Mononuclear cell (primary cell): ENCODE results near the gene INF2. TPM values are rescaled to one million over a fixed set of nuclear protein-coding genes. Genes with fewer than 3 reads are reported as not detected.

Source experiments
- H3K27me3 ChIP-seq: 2 replicates; pipeline ENCODE4 v1.6.0; 2011; ENCODE audit warnings: low read length, control low read depth; ENCODE audit not compliant: insufficient read depth
- H3K4me1 ChIP-seq: 2 replicates; pipeline ENCODE4 v1.5.1; 2011; ENCODE audit warnings: mild to moderate bottlenecking, low read length, control low read depth; ENCODE audit not compliant: insufficient read depth
- H3K4me3 ChIP-seq: 2 replicates; pipeline ENCODE4 v1.5.1; 2011; ENCODE audit warnings: mild to moderate bottlenecking, low read length, moderate library complexity
- H3K9me3 ChIP-seq: 2 replicates; pipeline ENCODE4 v1.5.1; 2011; ENCODE audit warnings: low read depth, mild to moderate bottlenecking, control low read depth, low read length
- total RNA-seq: library from RNA; depleted of rRNA; stranded (reverse); fragments of >200 nt; gene quantifications from one replicate; pipeline ENCODE4 v1.2.3, GENCODE V29; 2012

The INF2 gene
- total RNA-seq, 1 donor = 21.6 TPM

DNA sequence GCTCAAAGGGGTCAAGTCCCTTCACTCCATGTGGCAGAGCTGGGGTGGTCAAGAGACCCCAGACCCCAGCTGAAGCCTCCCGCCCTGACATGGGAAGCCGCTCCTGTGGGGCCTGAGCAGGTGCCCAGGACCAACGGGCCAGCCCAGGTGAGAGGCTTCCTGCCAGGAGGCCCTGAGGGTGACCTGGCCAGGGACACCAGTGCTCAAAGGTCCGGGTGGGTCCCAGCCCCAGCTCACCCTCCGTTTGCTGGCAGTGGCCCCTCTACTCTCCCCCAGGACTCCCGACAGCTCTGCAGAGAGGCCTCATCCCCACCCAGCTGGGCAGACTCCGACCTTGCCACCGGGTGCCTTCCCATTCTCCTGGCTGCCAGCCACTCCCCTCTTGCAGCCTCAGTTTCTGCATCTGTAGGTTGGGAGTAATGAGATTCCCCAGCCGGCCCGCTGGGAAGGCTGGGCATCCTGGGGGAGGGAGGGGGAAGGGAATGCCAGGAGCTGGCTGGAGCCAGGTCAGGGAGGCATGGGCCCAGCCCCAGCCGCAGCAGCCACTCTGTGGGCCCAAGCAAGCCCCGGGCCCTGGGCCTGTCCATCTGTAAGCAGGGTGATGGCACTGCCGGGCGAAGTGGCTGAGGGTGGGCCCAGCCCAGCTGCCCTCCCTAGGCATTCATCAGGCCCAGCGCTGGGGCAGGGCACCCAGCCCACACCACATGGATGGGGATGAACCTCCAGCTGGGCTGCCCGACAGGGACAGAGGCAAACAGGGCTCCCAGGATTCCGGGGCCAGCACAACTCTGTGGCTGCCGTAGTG is 10.3 kb upstream of the INF2 start:
- no peaks in the 10 kb centered on the region for H3K27me3 ChIP-seq
- H3K4me3 ChIP-seq = no peak overlapping the region
- no peaks in the 10 kb centered on the region for H3K9me3 ChIP-seq
- peaks cover 41% of the 10 kb centered on the region for H3K4me1 ChIP-seq

DNA sequence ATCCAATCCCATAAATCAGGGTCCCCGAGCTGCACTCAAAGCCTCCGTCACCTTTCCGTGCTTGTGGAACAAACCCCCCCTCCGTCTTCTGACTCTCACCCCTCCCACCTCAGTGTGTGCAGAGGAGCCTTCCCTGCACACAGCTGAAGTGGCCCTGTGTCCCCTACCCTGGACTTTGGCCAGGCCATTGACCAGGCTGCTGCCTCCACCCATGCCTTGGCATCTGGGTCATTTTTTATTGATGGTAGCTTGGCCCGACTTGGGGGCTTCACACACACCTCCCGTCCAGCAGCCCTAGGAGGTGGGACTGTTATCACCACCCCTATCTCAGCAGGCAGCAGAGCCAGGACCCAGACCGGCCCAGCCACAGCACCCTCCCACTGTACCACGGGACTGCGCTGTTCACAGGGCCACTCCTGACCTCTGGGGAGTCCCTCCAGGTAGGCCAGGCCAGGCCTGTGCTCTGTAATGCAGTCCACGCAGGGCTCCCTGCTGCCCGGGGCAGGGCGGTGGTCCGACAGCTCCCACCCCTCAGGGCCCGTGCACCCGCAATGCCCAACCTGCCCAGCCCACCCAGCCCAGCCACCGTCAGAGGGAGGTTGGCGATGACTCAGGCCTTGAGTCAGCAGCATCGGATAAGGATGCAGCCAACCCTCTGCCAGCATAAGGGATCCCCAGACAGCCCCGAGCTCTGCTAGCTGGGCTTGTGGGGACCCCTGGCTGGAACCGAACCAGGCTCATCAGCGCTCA is 9.2 kb upstream of the INF2 start:
- peaks cover 46% of the 10 kb centered on the region for H3K4me1 ChIP-seq
- no peak overlapping the region for H3K4me3 ChIP-seq
- H3K9me3 ChIP-seq = no peaks in the 10 kb centered on the region
- no peaks in the 10 kb centered on the region for H3K27me3 ChIP-seq

DNA sequence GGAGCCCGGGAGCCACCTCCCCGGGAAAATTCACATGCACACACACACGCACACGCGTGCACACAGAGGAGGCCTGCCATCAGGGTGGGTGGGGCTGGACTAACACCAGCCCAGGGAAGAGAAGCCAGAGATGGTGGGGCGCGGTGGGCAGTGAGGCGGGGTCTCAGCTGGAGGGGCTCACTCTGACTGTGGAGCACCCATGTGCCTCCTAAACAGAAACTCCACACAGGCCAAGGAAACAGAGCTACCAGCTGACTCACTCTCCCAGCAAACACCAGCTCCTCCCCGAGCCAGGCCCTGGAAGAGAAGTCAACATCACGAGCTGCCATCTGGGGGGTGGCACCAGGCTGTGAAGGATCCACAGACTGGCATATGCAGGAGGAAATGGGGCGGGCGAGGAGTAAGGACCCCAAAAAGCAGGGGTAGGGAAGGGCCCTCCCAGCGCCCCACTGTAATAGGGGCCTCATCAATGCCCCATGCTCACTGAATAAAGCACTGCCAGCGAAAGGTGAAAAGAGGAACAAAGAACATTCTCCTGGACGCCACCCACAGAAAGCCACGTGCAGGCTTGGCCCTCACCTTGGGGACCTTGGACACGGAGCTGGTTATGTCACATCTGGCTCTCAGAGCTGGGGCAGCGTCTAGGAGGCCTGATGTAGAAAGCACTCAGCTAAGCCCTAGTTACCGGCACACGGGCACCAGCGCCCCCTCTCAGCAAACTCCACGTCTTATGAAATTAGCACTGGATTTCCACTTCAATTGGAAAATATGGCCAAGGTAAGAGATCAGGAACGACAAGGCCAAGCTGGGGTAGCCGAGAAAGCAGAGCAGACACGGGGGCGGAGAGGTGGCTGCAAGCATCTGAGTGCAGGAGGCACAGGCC is 8.4 kb upstream of the INF2 start:
- H3K4me3 ChIP-seq = no peak overlapping the region
- H3K9me3 ChIP-seq = no peaks in the 10 kb centered on the region
- H3K4me1 ChIP-seq = peaks cover 46% of the 10 kb centered on the region
- no peaks in the 10 kb centered on the region for H3K27me3 ChIP-seq

DNA sequence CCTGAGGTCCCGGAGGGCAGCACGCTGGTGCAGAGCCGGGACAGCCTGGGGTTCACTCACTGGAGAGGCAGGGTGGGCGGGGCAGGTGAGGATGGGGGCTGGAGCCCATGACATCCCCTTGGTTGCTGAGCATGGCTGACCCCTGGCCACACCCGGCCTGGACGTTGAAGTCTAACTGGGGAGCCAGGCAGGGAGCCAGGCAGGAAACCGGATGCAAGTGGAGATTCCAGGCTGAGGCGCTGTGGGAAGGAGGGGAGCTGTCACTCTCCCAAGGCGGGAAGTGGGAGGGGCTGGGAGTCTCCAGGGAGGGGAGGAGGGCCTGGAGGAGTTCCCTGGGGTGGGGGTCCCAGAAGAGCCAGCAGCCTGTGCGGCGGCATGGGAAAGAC is 7.7 kb upstream of the INF2 start:
- Histone ChIP-seq H3K4me1 (peaks cover 46% of the 10 kb centered on the region), H3K9me3 (no peaks in the 10 kb centered on the region), H3K27me3 (no peaks in the 10 kb centered on the region), H3K4me3 (no peak overlapping the region)

DNA sequence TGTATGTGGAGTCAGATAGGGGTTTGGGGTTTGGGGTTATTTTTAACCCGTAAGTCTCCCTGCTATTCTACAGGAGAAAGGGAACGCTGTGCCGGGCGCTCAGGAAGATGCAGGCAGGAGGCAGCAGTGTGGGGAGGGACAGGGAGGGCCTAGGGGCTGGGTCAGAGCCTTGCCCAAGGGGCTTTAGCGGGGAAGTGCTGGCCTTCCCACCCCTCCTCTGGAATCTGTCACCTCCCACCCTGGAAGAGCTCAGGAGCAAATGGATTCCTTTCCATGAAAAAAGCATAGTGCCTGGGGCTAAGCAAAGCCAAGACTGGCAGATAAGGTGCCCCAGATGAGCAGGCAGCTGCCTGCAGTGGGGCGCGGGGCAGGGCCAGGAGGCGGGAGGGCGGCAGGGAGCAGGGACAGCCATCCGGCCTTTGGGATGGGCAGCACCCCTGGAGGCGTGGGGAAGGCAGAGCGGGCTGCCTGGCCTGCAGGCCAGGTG is 7.3 kb upstream of the INF2 start:
- Histone ChIP-seq H3K4me3 (no peak overlapping the region), H3K4me1 (peaks cover 47% of the 10 kb centered on the region), H3K9me3 (no peaks in the 10 kb centered on the region), H3K27me3 (no peaks in the 10 kb centered on the region)

DNA sequence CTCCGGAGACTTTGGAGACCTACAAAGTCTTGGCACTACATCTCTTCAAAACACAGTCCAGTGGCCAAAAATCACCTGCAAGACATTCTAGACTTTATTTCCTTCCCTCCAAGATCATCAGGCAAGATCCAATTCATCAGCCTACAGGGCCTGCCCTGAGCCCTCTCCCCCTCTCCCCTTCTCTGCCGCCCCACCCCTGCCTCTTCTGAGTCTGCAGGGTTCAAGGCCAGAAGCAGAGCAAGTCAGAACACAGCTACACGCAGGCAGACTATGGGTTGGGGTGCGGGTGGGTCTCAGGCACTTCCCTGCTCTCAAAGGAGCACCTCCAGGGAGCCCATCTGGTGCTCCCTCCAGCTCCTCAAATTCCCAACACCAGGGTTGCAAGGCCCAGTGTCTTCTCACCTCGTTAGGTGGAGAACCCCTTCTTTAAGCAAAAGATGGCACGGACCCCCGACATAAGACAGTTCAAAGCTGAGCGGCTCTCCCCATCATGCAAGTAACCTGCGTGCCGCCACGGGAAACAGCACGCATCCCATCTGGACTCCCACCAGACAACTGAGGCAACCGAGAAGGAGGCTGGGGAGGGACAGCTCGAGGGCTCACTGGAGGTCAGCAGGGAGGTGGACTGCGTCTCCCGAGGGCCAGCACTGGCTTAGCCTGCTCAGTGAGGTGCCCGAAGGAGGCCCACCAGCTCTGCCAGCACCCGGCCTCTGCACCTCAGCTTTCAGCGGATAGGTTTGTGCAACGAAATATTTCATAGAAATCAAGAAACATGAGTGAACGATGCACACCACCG is 5.6 kb upstream of the INF2 start:
- Histone ChIP-seq H3K9me3 (no peaks in the 10 kb centered on the region), H3K4me1 (peaks cover 48% of the 10 kb centered on the region), H3K4me3 (no peak overlapping the region), H3K27me3 (no peaks in the 10 kb centered on the region)

DNA sequence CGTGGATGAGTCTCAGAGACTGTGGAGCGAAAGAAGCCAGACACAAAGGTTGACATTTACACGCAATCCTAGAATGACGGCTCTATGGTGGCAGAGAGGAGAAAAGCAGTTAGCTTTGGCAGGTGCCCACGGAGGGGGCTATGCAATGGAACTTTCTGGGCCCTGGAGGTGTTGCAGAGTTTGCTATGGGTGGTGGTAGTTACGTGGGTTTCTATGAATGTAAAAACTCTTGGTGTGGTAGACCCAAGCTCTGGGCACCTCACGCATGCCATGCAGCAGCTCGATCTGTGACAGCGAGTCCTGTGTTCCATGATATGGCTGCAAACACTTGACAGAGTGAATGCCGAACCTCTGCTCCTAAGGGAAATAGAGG is 5.0 kb upstream of the INF2 start:
- H3K4me3 ChIP-seq = no peak overlapping the region
- H3K4me1 ChIP-seq = peaks cover 48% of the 10 kb centered on the region
- H3K27me3 ChIP-seq = no peaks in the 10 kb centered on the region
- no peaks in the 10 kb centered on the region for H3K9me3 ChIP-seq

DNA sequence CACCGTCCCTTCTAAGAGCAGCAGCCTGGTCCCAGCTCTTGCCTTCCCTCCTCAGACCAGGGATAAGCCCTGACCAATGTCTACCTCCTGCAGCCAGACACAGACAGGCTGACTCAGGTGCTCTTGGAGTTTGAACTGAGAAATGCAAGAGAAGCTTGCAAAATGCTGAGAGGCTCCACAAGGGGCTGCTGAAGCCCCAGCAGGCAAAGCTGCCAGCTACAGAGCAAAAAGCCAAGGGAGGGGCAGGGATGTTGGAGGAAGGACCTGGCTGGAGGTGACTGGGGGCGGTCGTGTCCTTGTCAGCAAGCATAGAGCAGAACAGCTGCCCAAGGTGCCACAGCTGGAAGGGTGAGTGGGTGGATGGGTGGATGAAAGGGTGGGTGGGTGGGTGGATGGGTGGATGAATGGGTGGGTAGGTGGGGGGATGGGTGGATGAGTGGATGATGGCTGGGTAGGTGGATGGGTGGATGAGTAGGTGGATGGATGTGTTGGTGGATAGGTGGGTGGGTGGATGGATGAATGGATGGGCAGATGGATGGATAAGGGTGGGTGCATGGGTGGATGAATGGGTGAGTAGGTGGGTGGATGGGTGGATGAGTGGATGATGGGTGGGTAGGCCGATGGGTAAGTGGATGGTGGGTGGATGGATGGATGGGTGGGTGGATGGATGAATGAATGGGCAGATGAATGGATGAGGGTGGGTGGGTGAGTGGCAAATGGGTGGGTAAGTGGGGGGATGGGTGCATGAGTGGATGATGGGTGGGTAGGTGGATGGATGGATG is 4.0 kb upstream of the INF2 start:
- Histone ChIP-seq H3K4me3 (no peak overlapping the region), H3K9me3 (no peaks in the 10 kb centered on the region), H3K4me1 (peaks cover 50% of the 10 kb centered on the region), H3K27me3 (no peaks in the 10 kb centered on the region)

DNA sequence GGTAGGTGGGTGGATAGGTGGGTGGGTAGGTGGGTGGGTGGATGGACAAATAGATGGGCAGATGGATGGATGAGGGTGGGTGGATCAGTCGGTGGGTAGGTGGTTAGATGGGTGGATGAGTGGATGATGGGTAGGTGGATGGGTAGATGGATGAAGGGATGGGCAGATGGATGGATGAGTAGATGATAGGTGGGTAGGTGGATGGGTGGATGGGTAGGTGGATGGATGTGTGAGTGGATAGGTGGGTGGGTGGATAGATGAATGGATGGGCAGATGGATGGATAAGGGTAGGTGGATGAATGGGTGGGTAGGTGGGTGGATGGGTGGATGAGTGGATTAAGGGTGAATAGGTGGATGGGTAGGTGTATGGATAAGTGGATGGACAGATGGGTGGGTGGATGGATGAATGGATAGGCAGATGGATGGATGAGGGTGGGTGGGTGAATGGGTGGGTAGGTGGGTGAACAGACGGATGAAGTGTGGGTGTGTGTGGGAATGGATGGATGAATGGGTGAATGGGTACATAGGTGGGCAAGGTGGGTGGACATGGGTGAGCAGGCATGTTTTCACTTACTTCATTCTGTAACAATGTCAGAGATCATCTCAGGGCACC is 3.3 kb upstream of the INF2 start:
- Histone ChIP-seq H3K4me1 (peaks cover 50% of the 10 kb centered on the region), H3K9me3 (no peaks in the 10 kb centered on the region), H3K4me3 (no peak overlapping the region), H3K27me3 (no peaks in the 10 kb centered on the region)

DNA sequence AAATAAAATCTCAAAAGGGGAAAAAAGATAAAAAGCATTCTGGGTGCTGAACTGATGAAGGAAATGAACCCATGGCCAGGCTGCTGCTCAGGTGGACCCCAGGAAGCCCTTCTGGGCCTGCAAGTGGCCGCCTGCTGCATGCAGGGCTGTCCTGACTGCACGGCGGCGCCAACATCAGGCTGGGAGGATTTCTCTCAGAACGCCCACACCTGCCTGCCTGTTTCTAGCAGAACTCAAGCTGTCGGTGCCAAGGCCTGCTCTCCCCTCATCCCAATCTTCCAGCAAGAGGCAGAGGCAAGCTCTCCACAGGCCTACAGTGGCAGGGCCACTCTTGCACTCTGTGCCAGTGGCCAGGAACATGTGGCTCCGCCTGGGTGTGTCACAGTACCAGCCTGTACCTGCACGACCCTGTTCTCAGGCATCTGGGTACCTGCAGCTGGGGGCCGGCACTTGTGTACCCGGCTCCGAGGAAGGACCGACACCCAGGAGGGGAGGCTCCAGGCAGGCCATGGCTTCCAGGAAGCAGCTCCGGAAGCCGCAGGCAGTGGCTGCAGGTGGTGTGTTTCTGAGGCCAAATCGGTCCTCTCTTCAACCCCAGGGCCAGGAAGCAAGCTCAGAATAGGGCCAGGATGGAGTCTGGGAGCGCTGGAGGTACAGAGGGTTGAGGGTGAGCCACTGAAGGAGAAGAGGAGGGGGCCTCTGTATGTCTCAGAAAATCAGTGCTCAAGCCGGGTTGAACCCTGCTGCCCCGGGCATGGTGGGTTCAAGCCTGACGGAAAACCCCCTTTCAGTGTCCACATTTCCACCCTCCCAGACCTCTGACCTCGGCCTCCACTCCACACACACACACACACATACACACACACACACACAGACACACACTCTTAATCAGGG is 2.5 kb upstream of the INF2 start:
- Histone ChIP-seq H3K27me3 (no peaks in the 10 kb centered on the region), H3K9me3 (no peaks in the 10 kb centered on the region), H3K4me3 (no peak overlapping the region), H3K4me1 (peaks cover 50% of the 10 kb centered on the region)

DNA sequence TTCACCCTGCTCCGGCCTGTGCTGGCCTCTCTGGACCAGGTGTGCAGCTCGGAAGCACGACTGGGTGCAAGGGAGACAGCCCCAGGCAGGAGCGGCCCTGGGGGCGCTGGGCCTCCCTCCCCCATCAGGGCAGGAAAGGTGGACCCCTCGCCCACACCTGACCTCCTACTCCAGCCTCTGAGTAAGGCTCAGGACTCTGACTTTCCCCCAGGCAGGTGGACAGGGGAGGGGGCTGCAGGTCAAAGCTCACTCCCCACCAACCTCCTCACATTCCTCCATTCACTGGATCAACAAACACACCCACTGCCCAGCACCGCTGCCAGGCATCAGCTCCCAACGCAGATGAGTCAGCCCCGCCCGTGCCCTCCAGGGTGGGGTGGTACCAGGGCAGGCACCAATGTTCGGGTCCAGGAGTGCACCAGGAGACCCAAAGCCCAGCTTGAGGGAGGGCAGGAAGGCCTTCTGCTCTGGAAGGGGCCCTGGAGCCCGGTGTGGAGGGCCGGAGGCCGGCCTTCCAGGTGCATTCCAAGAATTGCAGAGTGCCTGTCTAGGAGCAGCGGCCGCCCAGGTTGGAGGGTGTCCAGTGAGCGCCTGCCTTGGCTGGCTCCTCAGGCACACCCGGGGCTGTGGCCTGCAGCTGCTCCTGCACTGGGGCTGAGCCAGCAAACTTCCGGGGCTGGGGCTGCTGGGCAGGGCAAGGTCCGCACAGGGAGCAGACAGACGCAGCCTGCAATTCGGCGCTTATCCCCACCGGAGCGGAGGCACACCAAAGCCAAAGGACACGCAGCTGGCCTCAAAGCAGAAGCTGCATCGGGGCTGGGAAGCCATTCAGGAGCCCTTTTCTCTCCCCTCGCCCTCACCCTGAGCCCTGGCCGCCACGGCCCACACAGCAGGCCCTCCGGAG is 1.6 kb upstream of the INF2 start:
- H3K4me3 ChIP-seq = no peak overlapping the region

DNA sequence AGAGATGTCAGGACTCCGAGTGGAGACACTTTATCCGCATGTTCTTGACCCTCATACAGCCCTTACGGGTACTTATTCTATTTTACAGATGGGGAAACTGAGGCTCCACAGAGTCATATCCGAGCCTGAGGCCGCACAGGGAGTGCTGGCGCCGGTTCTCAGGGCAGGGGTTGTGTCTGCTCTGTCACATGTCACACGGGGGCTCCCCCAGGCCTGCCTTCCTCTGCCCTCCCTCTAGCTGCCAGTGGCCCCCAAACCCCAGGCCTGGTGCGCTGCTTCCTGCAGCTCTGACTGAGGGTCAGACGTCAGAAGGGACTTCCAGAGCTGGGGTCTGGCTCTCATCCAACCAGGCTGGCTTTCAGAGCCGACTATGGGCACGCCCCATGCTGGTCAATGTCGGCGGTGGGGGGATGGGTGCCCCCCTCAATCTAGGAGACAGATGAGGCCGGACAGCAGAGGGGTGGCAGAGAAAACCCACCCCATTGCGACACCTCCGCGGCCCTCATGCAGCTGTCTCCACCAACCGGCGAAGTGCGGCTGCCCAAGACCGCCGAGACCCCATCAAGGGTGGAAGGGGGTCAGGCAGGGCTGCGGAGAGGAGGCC is 811 bp upstream of the INF2 start:
- peaks cover 50% of the 10 kb centered on the region for H3K4me1 ChIP-seq
- H3K4me3 ChIP-seq = no peak overlapping the region
- no peaks in the 10 kb centered on the region for H3K9me3 ChIP-seq
- no peaks in the 10 kb centered on the region for H3K27me3 ChIP-seq

More for the DNA sequence above, 1.6 kb upstream of the INF2 start:
- Histone ChIP-seq H3K27me3 (no peaks in the 10 kb centered on the region), H3K4me1 (peaks cover 50% of the 10 kb centered on the region), H3K9me3 (no peaks in the 10 kb centered on the region)
